ENCODE results near the gene ZCCHC17.

The ZCCHC17 gene

DNA sequence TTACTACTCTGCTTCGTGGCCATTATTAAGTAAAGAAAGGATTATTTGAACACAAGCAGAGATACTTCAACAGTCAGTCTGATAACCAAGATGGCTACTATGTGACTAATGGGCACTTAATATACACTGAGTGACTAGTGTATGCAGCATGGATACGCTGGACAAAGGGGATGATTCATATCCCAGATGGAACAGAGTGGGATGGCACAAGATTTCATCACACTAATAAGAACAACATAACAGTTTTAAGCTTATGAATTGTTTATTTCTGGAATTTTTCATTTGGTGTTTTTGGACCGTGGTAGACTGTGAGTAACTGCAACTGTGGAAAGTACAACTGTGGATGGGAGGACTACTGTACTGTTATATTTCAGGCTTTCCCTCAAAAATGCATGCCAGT lies 9.4 kb downstream of the ZCCHC17 start:
- no peak for DNase-seq (ENCODE audit: low read depth in 2 of 2)

DNA sequence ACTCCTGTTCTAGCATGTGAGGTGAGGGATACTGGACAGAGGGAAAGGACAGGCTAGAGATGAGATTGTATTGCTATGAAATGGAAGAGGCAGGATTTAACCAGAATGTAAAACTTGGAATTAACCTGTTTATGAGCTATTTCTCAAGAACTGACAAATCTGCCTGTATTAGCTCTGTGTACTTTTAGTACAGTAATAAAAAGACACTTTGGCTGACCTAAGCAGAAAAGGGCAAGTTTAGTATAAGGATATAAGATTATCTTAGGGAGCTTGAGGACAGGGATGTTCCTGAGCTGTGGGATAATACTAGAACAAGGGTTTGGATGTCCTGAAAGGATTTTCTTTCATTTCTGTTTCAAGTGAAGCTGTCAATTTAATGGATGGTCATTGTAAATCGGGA lies 11.2 kb downstream of the ZCCHC17 start:
- no peak for DNase-seq (ENCODE audit: low read depth in 2 of 2)

DNA sequence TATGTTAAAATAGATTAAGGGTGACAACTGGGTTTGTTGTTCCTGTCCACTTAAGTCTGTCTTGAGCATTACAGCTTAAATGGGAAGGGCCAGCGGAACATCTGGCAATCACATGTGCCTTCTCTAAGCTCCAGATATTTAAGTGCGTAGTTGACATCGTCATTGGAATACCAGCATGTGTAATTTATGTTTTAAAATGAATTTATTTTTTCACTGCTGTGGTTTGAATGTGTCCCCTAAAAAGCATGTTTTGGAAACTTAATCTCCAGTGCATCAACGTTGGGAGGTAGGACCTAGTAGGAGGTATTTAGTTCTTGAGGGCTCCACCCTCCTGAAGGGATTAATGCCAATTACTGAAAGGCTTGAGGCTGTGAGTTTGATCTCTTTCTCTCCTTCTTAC lies 13.4 kb downstream of the ZCCHC17 start:
- DNase-seq (ENCODE audit: low read depth in 2 of 2), result no peak

- no peak for DNase-seq (ENCODE audit: low read depth in 2 of 2)
Measured at GRCh38 chr1:31315902-31316301, 19.1 kb downstream of the ZCCHC17 start.

DNA sequence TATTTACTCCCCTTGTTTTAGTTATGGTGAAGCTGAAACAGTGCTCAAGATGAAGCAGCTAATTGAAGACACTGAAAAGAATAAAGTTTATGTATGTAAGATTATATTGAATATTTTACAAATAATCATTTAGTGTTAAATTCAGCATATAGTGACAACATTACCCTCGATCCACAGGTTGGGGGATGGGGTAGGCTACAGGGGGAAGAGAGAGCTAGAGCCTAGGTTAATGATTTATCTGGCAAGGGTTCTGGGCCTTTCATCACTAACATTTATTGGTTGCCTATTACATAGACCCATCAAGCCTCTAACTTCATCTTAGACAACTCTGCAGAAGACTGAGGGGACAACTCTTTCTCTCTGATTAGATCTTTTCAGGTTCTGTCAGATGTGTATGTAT lies 21.3 kb downstream of the ZCCHC17 start:
- no peak for DNase-seq (ENCODE audit: low read depth in 2 of 2)

GRCh38 chr1:31324093-31324492 lies 27.3 kb downstream of the ZCCHC17 start:
- DNase-seq (ENCODE audit: low read depth in 2 of 2), result no peak

GRCh38 chr1:31324992-31325391 lies 28.2 kb downstream of the ZCCHC17 start:
- DNase-seq (ENCODE audit: low read depth in 2 of 2), result no peak

- no peak for DNase-seq (ENCODE audit: low read depth in 2 of 2)
Measured at GRCh38 chr1:31326461-31326860, 29.6 kb downstream of the ZCCHC17 start.

DNA sequence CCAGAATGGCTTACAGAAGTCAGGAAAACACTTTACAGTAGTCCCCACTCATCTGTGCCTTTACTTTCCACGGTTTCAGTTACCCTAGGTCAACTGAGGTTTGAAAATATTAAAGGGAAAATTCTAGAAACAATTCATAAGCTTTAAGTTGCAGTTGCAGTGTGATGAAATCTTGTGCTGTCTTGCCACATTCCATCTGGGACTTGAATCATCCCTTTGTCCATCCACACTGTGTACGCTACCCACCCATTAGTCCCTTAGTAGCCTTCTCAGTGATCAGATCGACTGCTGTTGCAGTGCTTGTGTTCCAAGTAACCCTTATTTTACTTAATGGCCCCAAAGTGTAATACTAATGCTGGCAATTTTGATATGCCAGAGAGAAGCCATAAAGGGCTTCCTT lies 30.5 kb downstream of the ZCCHC17 start:
- no peak for DNase-seq (ENCODE audit: low read depth in 2 of 2)

DNA sequence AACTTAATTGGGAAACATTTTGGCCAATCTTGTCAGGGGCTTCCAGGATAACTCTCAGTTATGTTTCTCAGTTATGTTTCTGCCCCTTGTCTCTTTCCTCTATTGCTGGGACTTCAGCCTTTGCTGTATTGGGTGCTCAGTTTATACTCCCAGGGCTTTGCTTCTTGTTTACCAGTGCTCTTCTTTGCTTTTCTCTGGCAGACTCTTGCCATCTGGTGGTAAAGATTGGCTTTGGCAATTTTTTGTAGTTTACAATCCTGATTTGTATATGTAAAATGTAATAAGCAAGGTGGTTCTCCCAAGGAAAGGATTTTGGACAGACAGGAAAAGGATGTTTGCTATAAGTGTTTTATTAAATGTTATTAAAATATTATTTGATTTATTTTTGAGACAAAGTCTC lies 38.2 kb downstream of the ZCCHC17 start:
- no peak for DNase-seq (ENCODE audit: low read depth in 2 of 2)

GRCh38 chr1:31336687-31337467 lies 40.0 kb downstream of the ZCCHC17 start:
- no peak for DNase-seq (ENCODE audit: low read depth in 2 of 2)

GRCh38 chr1:31344503-31344902 lies 47.7 kb downstream of the ZCCHC17 start:
- no peak for DNase-seq (ENCODE audit: low read depth in 2 of 2)

DNA sequence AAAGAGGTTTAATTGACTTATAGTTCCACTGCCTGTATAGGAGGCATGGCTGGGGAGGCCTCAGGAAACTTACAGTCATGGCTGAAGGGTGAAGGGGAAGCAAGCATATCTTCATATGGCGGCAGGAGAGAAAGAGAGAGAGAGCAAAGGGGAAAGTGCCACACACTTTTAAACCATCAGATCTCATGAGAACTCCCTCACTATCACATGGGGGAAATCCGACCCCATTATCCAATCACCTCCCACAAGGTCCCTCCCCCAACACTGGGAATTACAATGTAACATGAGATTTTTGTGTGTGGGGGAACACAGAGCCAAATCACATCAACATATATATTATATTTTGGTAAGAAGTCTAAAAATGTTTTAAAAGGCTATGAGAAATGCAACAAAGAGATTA lies 48.8 kb downstream of the ZCCHC17 start:
- no peak for DNase-seq (ENCODE audit: low read depth in 2 of 2)

- no peak for DNase-seq (ENCODE audit: low read depth in 2 of 2)
Measured at GRCh38 chr1:31346785-31347184, 50.0 kb downstream of the ZCCHC17 start.

- DNase-seq (ENCODE audit: low read depth in 2 of 2), result no peak
Measured at GRCh38 chr1:31348449-31348848, 51.6 kb downstream of the ZCCHC17 start.

- DNase-seq (ENCODE audit: low read depth in 2 of 2), result no peak
Measured at GRCh38 chr1:31354283-31354682, 57.5 kb downstream of the ZCCHC17 start.

DNA sequence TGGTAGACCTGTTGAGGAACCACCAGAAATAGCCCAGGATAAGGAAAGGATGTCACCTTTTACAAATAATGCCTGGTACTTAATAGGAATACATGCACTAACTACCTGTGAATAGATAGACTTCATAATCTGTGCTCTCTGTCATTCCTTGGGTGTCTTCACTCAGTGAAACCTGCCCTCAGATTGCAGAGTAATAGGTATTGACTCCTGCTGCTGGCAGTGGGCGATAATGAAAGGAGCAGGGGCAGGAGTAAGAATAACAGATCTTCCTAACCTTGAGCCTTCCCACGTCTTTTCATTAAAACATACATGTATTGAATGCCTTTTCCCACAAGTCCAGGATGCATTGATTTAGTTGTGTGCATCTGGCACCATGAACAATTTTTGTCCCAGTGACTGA lies 59.6 kb downstream of the ZCCHC17 start:
- no peak for DNase-seq (ENCODE audit: low read depth in 2 of 2)

GRCh38 chr1:31361607-31362006 lies 64.8 kb downstream of the ZCCHC17 start:
- no peak for DNase-seq (ENCODE audit: low read depth in 2 of 2)

DNA sequence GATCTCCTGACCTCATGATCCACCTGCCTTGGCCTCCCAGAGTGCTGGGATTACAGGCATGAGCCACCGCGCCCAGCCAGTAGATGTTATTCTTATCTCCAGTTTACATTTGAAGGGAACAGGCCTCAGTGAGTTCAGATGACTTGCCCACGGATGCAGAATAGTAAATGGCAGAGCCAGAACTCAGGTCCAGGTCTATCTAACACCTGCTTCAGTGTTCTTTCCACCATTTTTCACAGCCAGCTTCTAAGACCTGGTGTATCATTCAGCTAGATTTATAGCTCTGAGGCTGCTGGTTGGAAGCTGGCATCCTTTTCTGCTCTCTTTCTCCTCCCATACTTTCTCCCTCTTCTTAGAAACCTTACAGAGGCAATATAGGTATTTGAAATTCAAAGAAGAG lies 65.2 kb downstream of the ZCCHC17 start:
- DNase-seq (ENCODE audit: low read depth in 2 of 2), result no peak

DNA sequence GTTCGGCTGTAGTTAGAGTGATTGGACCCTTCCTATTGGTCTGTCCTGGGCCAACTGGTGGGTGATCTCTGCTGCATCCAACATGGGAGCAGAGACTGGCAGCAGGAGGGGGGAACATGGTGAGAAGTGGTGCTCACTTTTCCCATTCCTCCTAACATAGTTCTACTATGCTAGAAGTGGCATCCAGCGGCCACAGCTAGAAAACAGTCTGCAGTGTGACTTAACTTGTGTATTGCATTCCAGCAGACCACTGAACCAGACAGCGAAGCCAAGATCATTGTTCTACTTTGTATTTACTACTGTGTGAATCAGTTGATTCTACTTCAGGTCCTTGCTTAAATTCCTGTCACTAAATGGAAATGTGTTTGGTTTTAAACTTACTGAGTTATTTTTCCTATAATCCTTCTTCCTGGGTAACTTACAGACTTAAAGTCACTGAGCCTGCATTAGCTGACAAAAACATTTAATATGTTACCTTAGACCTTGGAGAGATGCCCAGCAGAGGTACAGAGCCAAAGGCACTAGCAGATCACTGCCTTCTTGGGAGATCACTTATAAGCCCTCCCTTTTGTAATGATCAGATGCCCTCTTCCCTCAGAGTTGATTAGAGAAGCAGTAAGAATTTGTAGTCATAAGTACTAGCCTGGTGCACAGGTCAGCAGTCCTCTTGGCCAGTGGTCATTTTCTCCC lies 67.9 kb downstream of the ZCCHC17 start:
- no peak for DNase-seq (ENCODE audit: low read depth in 2 of 2)

- DNase-seq (ENCODE audit: low read depth in 2 of 2), result no peak
Measured at GRCh38 chr1:31366796-31367195, 70.0 kb downstream of the ZCCHC17 start.

GRCh38 chr1:31368611-31369107 lies 71.8 kb downstream of the ZCCHC17 start:
- DNase-seq (ENCODE audit: low read depth in 2 of 2), result no peak

DNA sequence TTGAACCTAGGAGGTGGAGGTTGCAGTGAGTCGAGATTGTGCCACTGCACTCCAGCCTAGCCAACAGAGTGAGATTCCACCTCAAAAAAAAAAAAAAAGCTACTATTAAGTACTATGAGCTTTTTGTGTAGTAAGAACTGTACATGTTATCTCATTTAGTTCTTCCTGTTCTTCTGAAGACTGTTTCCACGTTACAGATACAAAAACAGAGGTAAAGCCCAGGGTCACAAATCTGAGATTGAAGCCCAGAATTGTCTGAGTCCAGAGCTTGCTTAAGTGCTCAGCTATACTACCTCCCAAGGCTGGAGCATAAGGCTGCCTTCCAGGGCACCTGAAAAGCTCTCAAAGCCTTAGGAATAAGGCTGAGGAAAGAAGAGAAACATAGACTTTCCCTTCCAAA lies 73.2 kb downstream of the ZCCHC17 start:
- DNase-seq (ENCODE audit: low read depth in 2 of 2), result no peak
